HG02852 (cell line): ENCODE measurements around the gene MEOX1.

Experiments
- ATAC-seq: cut with Tn5 transposase; IDR thresholded peaks from one replicate; pipeline ENCODE4 v1.9.1; 2021; ENCODE audit warnings: mild to moderate bottlenecking, moderate library complexity; ENCODE audit not compliant: unreplicated experiment

The MEOX1 gene

GRCh38 chr17:43595466-43595865, 66.3 kb downstream of the MEOX1 start:
- ATAC-seq = no peak

DNA sequence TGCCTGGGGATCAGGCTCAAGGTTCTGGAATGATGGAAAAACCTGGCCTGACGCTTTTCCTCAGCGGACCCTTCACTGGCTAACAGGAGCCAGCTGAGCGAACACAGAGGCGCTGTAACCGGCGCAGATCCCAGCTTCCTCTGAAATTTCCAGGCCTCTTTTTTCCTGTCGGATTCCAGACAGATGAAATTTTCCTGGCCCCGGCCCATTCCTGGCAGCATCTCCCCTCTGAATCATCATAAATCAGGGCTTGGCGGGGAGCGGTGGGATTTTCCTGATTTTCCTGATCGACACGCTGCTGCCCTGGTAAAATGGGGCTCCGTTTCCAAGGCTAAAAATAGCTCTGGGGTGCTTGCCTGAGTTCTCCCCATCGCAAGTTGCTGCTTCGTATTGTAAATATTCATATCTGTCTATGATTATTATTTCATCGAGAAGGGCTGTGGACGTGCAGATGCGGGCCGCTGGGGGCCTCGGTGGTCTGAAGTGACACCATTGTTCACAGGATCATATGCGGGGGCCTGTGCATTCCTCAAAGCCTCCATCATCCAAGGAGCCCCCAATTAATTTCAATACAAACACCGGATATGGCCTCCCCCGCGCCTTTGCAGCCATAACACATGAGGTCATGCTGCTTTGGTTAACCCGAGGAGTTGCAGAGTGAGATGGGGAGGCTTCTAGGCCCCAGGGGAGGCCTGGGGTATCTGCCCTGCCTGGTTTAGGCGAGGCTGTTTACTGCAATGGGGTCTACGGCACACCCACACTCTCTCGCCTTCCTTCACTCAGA, 69.8 kb downstream of the MEOX1 start:
- ATAC-seq = no peak

GRCh38 chr17:43591001-43591400, 70.7 kb downstream of the MEOX1 start:
- ATAC-seq = no peak
